NCI-H2107 treated with DMSO at 0.1 percent for 48 hours (cell line): ENCODE data around the gene TRAF2.

Source experiments
- DNase-seq: peaks from one replicate; lab custom pipeline; 2025; ENCODE audit not compliant: unreplicated experiment; lab: John Stamatoyannopoulos, UW

Gene TRAF2

GRCh38 chr9:136847088-136847825 lies 39.1 kb upstream of the TRAF2 start:
- no peak for DNase-seq

- DNase-seq = peak; percentile 44
These were observed 38.4 kb upstream of the TRAF2 start for GRCh38 chr9:136847826-136848392.

GRCh38 chr9:136848393-136849037 lies 37.8 kb upstream of the TRAF2 start:
- peak; percentile 51 for DNase-seq

GRCh38 chr9:136849038-136849959 lies 37.0 kb upstream of the TRAF2 start, which contains the start of gene PHPT1:
Gene PHPT1 (plus strand): TSS chr9:136849409. CDS start chr9:136849431, 22 bp downstream.
- peak; percentile 98 for DNase-seq

- DNase-seq = no peak
These were observed 36.1 kb upstream of the TRAF2 start for GRCh38 chr9:136849960-136850865.

GRCh38 chr9:136850866-136851775 lies 35.2 kb upstream of the TRAF2 start:
- DNase-seq = no peak

- no peak for DNase-seq
These were observed 34.2 kb upstream of the TRAF2 start, which contains the start of gene MAMDC4 for GRCh38 chr9:136851941-136852663. Gene MAMDC4 (plus strand): TSS chr9:136852346. CDS start chr9:136852417, 71 bp downstream.

- no peak for DNase-seq
These were observed 33.4 kb upstream of the TRAF2 start for GRCh38 chr9:136852664-136853595.

- no peak for DNase-seq
These were observed 32.7 kb upstream of the TRAF2 start for GRCh38 chr9:136853596-136854112.

- no peak for DNase-seq
These were observed 32.0 kb upstream of the TRAF2 start for GRCh38 chr9:136854113-136854841.

- DNase-seq = no peak
These were observed 31.4 kb upstream of the TRAF2 start for GRCh38 chr9:136854842-136855460.

- DNase-seq = no peak
These were observed 30.7 kb upstream of the TRAF2 start for GRCh38 chr9:136855461-136856078.

GRCh38 chr9:136856079-136856476 lies 30.2 kb upstream of the TRAF2 start:
- DNase-seq = no peak

GRCh38 chr9:136856541-136857141 lies 29.7 kb upstream of the TRAF2 start:
- no peak for DNase-seq

GRCh38 chr9:136857166-136857565 lies 29.1 kb upstream of the TRAF2 start:
- no peak for DNase-seq
